IMR-90 (cell line): Measurements from ENCODE around the gene COLGALT1. TPM values are rescaled to one million over a fixed set of nuclear protein-coding genes. Genes with fewer than 3 reads are reported as not detected.
A peak's percentile ranks its signal among the peaks of the same experiment; 100 is the strongest.

ENCODE experiments used
- ATAC-seq: fragments of 200-7000 bp; cut with Tn5 transposase; 2 replicates; pipeline ENCODE4 v1.9.1; 2020; ENCODE audit warnings: low read depth, mild to moderate bottlenecking, moderate library complexity
- BruUV-seq: library from RNA; stranded (reverse); fragments of 400-500 nt; replicated peaks from 2 replicates; lab custom pipeline; 2021; lab: Mats Ljungman, UMichigan
- CTCF ChIA-PET: fragments of 300-600 bp; formaldehyde crosslinking; extraction: SDS; loops from one replicate; lab custom pipeline; 2021; ENCODE audit warnings: antibody characterized with exemption; lab: Yijun Ruan, JAX
- POLR2A ChIA-PET: fragments of 300-600 bp; sonication (Branson Sonifier 250); formaldehyde crosslinking; loops from one replicate; lab custom pipeline; 2022; ENCODE audit warnings: antibody characterized with exemption; ENCODE audit not compliant: unreplicated experiment; lab: Charles Lee
- DNase-seq: peaks from one replicate; pipeline ENCODE4 v3.0.0; 2013
- H2AFZ ChIP-seq: replicated peaks from 2 replicates; pipeline ENCODE3; 2013; ENCODE audit warnings: low read length, mild to moderate bottlenecking; ENCODE audit not compliant: poor library complexity
- H2AK5ac ChIP-seq: 2 replicates; pipeline ENCODE4 v1.6.1; 2013; ENCODE audit warnings: low read depth, low read length, inconsistent platforms
- H2AK9ac ChIP-seq: replicated peaks from 2 replicates; pipeline ENCODE3; 2013; ENCODE audit warnings: mild to moderate bottlenecking, low read depth, low read length, moderate library complexity; ENCODE audit not compliant: poor library complexity
- H2BK120ac ChIP-seq: 2 replicates; pipeline ENCODE4 v1.6.1; 2013; ENCODE audit warnings: low read depth, low read length, inconsistent platforms
- H2BK15ac ChIP-seq: 3 replicates; pipeline ENCODE4 v1.6.1; 2013; ENCODE audit warnings: low read depth, low read length, inconsistent platforms
- H2BK20ac ChIP-seq: 2 replicates; pipeline ENCODE4 v1.6.1; 2013; ENCODE audit warnings: low read depth, mild to moderate bottlenecking, inconsistent platforms, low read length, moderate library complexity
- H2BK5ac ChIP-seq: 2 replicates; pipeline ENCODE4 v1.6.1; 2013; ENCODE audit warnings: mild to moderate bottlenecking, low read depth, low read length, inconsistent platforms; ENCODE audit not compliant: poor library complexity, severe bottlenecking
- H3K14ac ChIP-seq: replicated peaks from 2 replicates; pipeline ENCODE4 v1.6.1; 2013; ENCODE audit warnings: low read depth, low read length, inconsistent platforms
- H3K18ac ChIP-seq: 2 replicates; pipeline ENCODE4 v1.6.1; 2013; ENCODE audit warnings: low read depth, low read length, control low read depth
- H3K23ac ChIP-seq: 2 replicates; pipeline ENCODE4 v1.6.1; 2013; ENCODE audit warnings: low read depth, low read length, inconsistent platforms
- H3K27ac ChIP-seq: 2 replicates; pipeline ENCODE4 v1.5.1; 2013; ENCODE audit warnings: mild to moderate bottlenecking, control low read depth, low read length; ENCODE audit not compliant: insufficient read depth
- H3K27me3 ChIP-seq: 2 replicates; pipeline ENCODE4 v1.6.1; 2013; ENCODE audit warnings: low read length; ENCODE audit not compliant: control insufficient read depth, insufficient read depth
- H3K36me3 ChIP-seq: 2 replicates; pipeline ENCODE4 v1.6.1; 2013; ENCODE audit warnings: low read length, mixed read lengths; ENCODE audit not compliant: control insufficient read depth, insufficient read depth
- H3K4ac ChIP-seq: 2 replicates; pipeline ENCODE4 v1.6.1; 2013; ENCODE audit warnings: low read depth, low read length, inconsistent platforms
- H3K4me1 ChIP-seq: 2 replicates; pipeline ENCODE4 v1.6.1; 2013; ENCODE audit warnings: low read length, mixed read lengths; ENCODE audit not compliant: control insufficient read depth, insufficient read depth
- H3K4me2 ChIP-seq: 2 replicates; pipeline ENCODE4 v1.6.1; 2013; ENCODE audit warnings: low read depth, mild to moderate bottlenecking, control low read depth, low read length, moderate library complexity
- H3K4me3 ChIP-seq: 2 replicates; pipeline ENCODE4 v1.5.1; 2013; ENCODE audit warnings: low read depth, mild to moderate bottlenecking, control low read depth, low read length, moderate library complexity; ENCODE audit not compliant: insufficient read depth
- H3K56ac ChIP-seq: 2 replicates; pipeline ENCODE4 v1.6.1; 2013; ENCODE audit warnings: low read length, inconsistent platforms; ENCODE audit not compliant: insufficient read depth; ENCODE audit errors: extremely low read depth
- H3K79me1 ChIP-seq, 2 experiments: 2 replicates each; pipeline ENCODE4 v1.6.1; 2013; ENCODE audit warnings: low read length in 2 of 2, inconsistent platforms in 1 of 2, low read depth in 1 of 2
- H3K9ac ChIP-seq: 2 replicates; pipeline ENCODE4 v1.6.1; 2013; ENCODE audit warnings: low read depth, low read length, control low read depth
- H3K9me1 ChIP-seq: 2 replicates; pipeline ENCODE4 v1.6.1; 2013; ENCODE audit warnings: low read length, inconsistent platforms; ENCODE audit not compliant: insufficient read depth
- H3K9me3 ChIP-seq: 2 replicates; pipeline ENCODE4 v1.6.1; 2013; ENCODE audit warnings: low read length; ENCODE audit not compliant: control insufficient read depth, insufficient read depth
- H4K20me1 ChIP-seq: 2 replicates; pipeline ENCODE4 v1.6.1; 2013; ENCODE audit warnings: low read length, inconsistent platforms; ENCODE audit not compliant: insufficient read depth
- H4K5ac ChIP-seq: 2 replicates; pipeline ENCODE4 v1.6.1; 2013; ENCODE audit warnings: mild to moderate bottlenecking, low read depth, low read length, control low read depth
- H4K8ac ChIP-seq, 2 experiments: 2 replicates each; pipeline ENCODE4 v1.6.1; 2013; ENCODE audit warnings: low read depth in 2 of 2, low read length in 2 of 2, control low read depth in 1 of 2, inconsistent platforms in 1 of 2
- H4K91ac ChIP-seq: 2 replicates; pipeline ENCODE4 v1.6.1; 2013; ENCODE audit warnings: low read depth, low read length, inconsistent platforms; ENCODE audit not compliant: insufficient read depth
- CTCF ChIP-seq: conservative IDR thresholded peaks from 2 replicates; pipeline ENCODE4 v1.5.1; 2012; ENCODE audit warnings: mild to moderate bottlenecking, low read depth, low read length, improper control_type of control experiment
- RCOR1 ChIP-seq: IDR thresholded peaks from 2 replicates; pipeline ENCODE4 v1.6.1; 2012; ENCODE audit warnings: mild to moderate bottlenecking, low read length, improper control_type of control experiment; ENCODE audit not compliant: insufficient replicate concordance
- WGBS, 2 experiments: methylation state at CpG; one replicate each; pipeline versions ENCODE4 v1.1.5 to v1.1.7; 2013; ENCODE audit warnings: missing lambda C conversion rate in 2 of 2; ENCODE audit not compliant: insufficient read length in 1 of 2; ENCODE audit errors: extremely low coverage in 2 of 2; 5-methylcytosine and 5-hydroxymethylcytosine counted together
- dilution Hi-C: fragments of 300-500 bp; cut with HindIII; formaldehyde crosslinking; loops from one replicate; pipeline ENCODE4 v1.14.3; 2018; ENCODE audit warnings: low sequenced_read_pairs; ENCODE audit not compliant: unreplicated experiment
- in situ Hi-C: fragments of 300-500 bp; cut with MboI; formaldehyde crosslinking; loops from 3 replicates; pipeline ENCODE4 v1.14.3; 2019; ENCODE audit warnings: low sequenced_read_pairs, inconsistent platforms, mixed read lengths
- intact Hi-C: fragments of 100-400 bp; cut with micrococcal nuclease; formaldehyde crosslinking; loops from 2 replicates; pipeline ENCODE4 v1.10.0; 2022
- polyA plus RNA-seq, 3 experiments: library from polyadenylated mRNA; depleted of rRNA; stranded (reverse); fragments of >200 nt; gene quantifications; 2 replicates each; pipeline ENCODE4 v1.2.3, GENCODE V29; 2012; ENCODE audit warnings: low replicate concordance in 1 of 3
- total RNA-seq: library from RNA; depleted of rRNA; stranded (reverse); fragments of >200 nt; gene quantifications from 2 replicates; pipeline ENCODE4 v1.2.3, GENCODE V29; 2012

Gene COLGALT1
- total and polyA plus RNA-seq, 2 of the 4 experiments (the other 2 are of a cell fraction) = 77.1 to 117 TPM

- H3K9ac ChIP-seq = no peak overlapping the region
- no peak overlapping the region for H3K56ac ChIP-seq
- ChIA-PET POLR2A (no interaction called here), CTCF (no interaction called here)
- no peaks in the 10 kb centered on the region for H3K9me1 ChIP-seq
- no peak overlapping the region for H3K23ac ChIP-seq
- no peak overlapping the region for H2BK20ac ChIP-seq
- BruUV-seq = no TSS peak
- intact Hi-C loops (no loop called here), in situ Hi-C loops (no loop called here), dilution Hi-C loops (no loop called here)
- no peaks in the 10 kb centered on the region for H4K20me1 ChIP-seq
- no peak overlapping the region for H4K5ac ChIP-seq
- H3K4ac ChIP-seq = no peak overlapping the region
- no peak overlapping the region for H2BK15ac ChIP-seq
- DNase-seq (no peak), ATAC-seq (no peak)
- no peak overlapping the region for H2BK120ac ChIP-seq
- H3K4me3 ChIP-seq = no peak overlapping the region
- H4K91ac ChIP-seq = no peak overlapping the region
- H3K9me3 ChIP-seq = peaks cover 14% of the 10 kb centered on the region
- no peak overlapping the region for H3K14ac ChIP-seq
- no peak overlapping the region for H3K18ac ChIP-seq
- H3K79me1 ChIP-seq = no peaks in the 10 kb centered on the region
- H3K27ac ChIP-seq = no peak overlapping the region
- 100% methylated on average over 2 of the region's 4 CpGs; no CpG with 5 or more reads in 1 of the 2 experiments for WGBS, 2 experiments
- no peak overlapping the region for H3K4me2 ChIP-seq
- H4K8ac ChIP-seq = no peak overlapping the region
- H3K36me3 ChIP-seq = peaks cover 9% of the 10 kb centered on the region; the same call in 1 of the 2 replicates
- no peaks in the 10 kb centered on the region; the same call in 1 of the 2 replicates for H3K27me3 ChIP-seq
- no peak overlapping the region for H2BK5ac ChIP-seq
- no peak overlapping the region for H2AFZ ChIP-seq
- H3K4me1 ChIP-seq = no peaks in the 10 kb centered on the region
- H2AK9ac ChIP-seq = no peak overlapping the region
- TF ChIP-seq CTCF (no peak), RCOR1 (peak; percentile 18)
- no peak overlapping the region for H2AK5ac ChIP-seq
These were observed 30.8 kb upstream of the COLGALT1 start for GRCh38 chr19:17524651-17525050.
